GM19455 (cell line): ENCODE data around the gene HSPA13.
"Not testable (repeated sequence)": the region's sequence is repeated elsewhere in the genome, so short reads cannot be mapped to it uniquely, and the experiment has no call there.

ENCODE experiments used
- ATAC-seq: cut with Tn5 transposase; IDR thresholded peaks from one replicate; pipeline ENCODE4 v1.9.1; 2021; ENCODE audit not compliant: unreplicated experiment

Gene HSPA13, protein sequence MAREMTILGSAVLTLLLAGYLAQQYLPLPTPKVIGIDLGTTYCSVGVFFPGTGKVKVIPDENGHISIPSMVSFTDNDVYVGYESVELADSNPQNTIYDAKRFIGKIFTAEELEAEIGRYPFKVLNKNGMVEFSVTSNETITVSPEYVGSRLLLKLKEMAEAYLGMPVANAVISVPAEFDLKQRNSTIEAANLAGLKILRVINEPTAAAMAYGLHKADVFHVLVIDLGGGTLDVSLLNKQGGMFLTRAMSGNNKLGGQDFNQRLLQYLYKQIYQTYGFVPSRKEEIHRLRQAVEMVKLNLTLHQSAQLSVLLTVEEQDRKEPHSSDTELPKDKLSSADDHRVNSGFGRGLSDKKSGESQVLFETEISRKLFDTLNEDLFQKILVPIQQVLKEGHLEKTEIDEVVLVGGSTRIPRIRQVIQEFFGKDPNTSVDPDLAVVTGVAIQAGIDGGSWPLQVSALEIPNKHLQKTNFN

DNA sequence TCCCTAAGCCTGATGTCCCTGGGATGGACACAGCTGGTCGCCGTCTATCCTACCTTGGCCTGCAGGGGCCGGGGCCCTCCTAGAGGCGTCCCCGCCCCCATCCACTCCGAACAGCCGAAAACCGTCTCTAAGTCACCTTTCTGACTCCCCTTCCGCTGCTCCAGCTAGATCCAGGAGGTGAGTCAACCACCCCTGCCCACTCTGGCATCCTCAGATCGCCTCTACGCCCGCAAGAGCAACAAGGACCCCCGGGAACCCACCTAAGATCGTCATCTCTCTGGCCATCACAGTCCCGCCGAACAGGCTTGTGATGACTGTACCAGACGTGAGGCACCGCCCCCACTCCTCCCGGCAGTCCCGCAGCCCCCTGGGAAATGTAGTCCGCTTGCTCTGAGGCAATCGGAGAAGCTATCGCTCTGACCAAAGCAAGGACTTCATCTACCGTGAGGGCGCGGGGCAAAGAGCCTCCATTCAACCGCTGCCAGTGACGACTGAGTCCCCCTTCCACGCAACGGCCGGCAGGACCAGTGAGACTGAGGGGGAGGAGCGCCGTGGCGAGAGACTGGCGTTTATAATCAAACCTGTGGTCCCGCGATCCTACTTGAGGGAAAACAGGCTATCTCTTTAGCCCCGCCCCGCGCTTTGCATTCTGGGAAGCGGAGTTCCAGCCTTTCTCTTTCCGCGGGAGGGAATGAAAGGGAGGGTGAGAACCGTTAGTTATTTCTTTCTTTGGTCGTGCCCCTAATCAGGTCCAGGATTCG lies at the start of gene HSPA13:
TSS of gene HSPA13 (minus strand) at position 312 of the 761 bp plus-strand sequence. CDS start at position 285, 27 bp downstream.
- peak; percentile 97 for ATAC-seq

- no peak for ATAC-seq
These were observed 36.0 kb upstream of the HSPA13 start for GRCh38 chr21:14418920-14419319.

GRCh38 chr21:14414932-14415508 lies 32.1 kb upstream of the HSPA13 start:
- no peak for ATAC-seq

DNA sequence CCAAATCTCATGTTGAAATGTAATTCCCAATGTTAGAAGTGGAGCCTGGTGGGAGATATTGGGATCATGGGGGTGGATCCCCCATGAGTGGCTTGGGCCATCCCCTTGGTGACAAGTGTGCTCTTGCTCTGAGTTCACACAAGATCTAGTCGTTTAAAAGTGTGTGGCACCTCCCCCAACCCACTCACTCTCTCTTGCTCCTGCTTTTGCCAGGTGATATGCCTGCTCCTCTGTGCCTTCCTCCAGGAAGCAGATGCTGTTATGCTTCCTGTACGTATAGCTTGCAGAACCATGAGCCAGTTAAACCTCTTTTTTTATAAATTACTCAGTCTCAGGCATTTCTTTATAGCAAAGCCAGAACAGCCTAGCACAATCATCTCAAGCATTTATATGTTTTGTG lies 23.0 kb upstream of the HSPA13 start:
- no peak for ATAC-seq

DNA sequence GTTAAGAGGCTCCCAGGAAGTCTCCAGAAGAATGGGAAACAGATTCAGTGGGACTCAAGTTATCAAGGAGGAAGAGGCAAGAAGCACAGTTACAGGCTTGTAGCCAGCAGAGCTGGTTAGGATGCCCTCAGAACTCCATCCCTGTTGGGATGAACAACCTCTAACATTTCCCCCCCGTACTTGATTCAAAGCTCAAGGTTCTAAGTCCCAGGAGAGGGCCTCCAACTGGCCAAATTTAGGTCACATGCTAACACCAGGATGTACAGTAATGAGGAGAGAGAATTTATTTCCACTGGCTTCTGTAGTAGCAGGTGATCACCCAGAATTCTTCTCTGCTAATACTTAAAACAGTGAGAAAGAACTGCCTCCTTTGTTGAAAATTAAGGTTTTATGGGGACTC lies 22.3 kb upstream of the HSPA13 start:
- no peak for ATAC-seq

GRCh38 chr21:14403681-14404318 lies 20.9 kb upstream of the HSPA13 start:
- no peak for ATAC-seq

GRCh38 chr21:14401217-14401616 lies 18.3 kb upstream of the HSPA13 start:
- ATAC-seq: no peak

DNA sequence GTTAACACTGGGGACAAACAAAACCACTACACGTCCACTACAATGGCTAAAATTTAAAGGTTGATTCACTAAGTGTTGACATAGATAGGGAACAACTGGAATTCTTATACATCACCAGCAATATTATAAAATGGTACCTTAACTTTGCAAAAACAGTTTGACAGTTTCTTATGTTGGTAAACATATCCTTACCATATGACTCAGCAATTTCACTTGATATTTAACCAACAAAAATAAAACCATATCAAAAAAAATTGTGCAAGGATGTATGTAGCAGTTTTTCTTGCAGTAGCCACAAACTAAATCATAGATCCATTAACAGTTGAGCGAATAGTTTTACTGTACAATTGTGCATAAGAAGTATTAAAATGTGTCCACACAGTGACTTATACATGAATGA lies 5.3 kb upstream of the HSPA13 start:
- ATAC-seq: no peak

- no peak for ATAC-seq
These were observed 1.5 kb upstream of the HSPA13 start for GRCh38 chr21:14384453-14384852.

- peak; percentile 33 for ATAC-seq
These were observed 742 bp upstream of the HSPA13 start for GRCh38 chr21:14383596-14384180.

DNA sequence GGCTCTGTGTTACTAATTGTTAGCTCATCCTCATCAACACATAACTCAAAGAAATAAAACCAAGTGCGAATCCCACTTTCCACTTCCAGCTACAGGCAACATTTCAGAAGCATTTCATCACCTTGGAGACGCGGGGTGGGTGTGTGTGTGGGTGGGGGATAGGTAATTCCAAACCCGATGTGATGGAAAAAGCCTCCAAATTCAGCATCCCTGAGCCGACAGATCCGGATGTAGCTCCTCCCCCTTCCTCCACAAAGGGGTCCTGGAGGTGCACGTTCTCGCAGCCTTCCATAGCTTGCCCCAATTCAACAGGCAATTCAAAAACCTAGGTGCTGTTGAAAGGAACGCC lies 486 bp downstream of the HSPA13 start:
- peak; percentile 9 for ATAC-seq

GRCh38 chr21:14376854-14377253 lies 6.1 kb downstream of the HSPA13 start:
- ATAC-seq: no peak

GRCh38 chr21:14366998-14367397 lies 15.9 kb downstream of the HSPA13 start:
- no peak for ATAC-seq

DNA sequence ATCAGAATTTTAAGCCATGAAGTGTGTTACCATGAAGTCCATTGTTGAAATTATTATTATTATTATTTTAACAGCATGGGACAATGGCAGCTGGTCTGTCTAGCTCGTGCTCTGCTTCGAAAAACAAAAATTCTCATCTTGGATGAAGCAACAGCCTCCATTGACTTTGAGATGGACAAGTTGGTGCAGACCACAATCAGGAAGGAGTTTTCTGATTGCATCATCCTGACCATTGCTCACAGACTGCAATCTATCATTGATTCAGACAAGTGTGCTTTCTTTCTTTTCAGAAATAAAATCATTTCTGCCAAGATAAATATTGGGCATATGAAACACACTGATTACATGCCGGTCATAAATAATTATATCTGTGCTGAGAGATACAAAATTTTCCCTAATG lies 21.0 kb downstream of the HSPA13 start:
- no peak for ATAC-seq

DNA sequence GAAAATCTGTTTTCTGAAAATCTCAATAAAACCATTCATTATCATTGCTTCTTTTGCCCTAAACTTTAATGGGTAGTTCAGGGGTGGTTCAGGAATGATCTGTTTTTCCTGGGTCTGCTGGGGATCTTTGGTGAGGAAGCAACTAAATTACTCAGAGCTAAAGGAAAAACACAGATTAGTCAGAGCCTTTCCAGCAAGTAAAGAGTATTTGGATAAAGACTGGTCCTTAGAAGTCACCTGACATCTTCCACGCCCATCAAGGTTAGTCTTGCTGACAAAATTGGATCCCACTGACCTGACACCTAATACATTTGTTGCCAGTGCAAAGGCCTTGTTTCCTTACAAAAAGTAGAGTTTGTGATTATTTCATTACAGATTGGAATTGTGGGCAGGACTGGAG lies 24.2 kb downstream of the HSPA13 start:
- no peak for ATAC-seq

GRCh38 chr21:14356746-14357145 lies 26.2 kb downstream of the HSPA13 start:
- no peak for ATAC-seq

- no peak for ATAC-seq
These were observed 28.4 kb downstream of the HSPA13 start for GRCh38 chr21:14354515-14354914.

GRCh38 chr21:14353726-14354125 lies 29.2 kb downstream of the HSPA13 start:
- ATAC-seq: no peak

DNA sequence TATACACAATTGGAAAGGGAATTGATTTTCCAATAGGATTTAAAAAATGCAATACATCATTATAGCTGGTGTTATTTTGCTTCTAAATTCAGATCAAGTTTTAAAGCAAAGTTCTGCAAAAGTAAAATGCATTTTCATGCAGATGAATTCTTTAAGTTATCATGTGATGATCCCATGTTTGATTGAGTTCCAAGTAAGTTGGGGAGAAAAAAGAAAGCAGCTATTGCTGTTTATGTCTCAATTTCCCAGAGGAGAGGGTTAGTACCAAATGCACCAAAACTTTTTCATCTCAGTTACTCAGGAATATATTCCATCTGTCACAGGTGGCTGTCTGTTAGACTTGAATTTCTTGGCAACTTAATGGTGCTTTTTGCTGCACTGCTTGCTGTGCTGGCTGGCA lies 29.7 kb downstream of the HSPA13 start:
- ATAC-seq: no peak

DNA sequence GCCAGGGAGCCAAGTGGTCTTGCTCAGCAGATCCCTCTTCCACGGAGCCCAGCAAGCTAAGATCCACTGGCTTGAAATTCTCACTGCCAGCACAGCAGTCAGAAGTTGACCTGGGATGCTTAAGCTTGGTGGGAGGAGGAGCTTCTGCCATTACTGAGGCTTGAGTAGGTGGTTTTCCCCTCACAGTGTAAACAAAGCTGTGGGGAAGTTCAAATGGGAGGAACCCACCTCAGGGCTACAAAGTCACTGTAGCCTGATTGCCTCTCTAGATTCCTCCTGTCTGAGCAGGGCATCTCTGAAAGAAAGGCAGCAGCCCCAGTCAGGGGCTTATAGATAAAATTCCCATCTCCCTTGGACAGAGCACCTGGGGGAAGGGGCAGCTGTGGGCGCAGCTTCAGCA lies 55.6 kb downstream of the HSPA13 start:
- not testable (repeated sequence) for ATAC-seq

GRCh38 chr21:14325595-14325994 lies 57.4 kb downstream of the HSPA13 start:
- no peak for ATAC-seq
